Fibroblast of upper back skin (primary cell): ENCODE results near the gene COL8A2.
A peak's percentile ranks its signal among the peaks of the same experiment; 100 is the strongest.

Experiments used
- DNase-seq: peaks from one replicate; pipeline ENCODE4 v3.0.0-alpha.2; 2013

Gene COL8A2

GRCh38 chr1:36088577-36089392 lies 36.2 kb downstream of the COL8A2 start, which contains the start of gene ADPRS:
Gene ADPRS, plus strand, starts transcription at chr1:36088892. Its CDS starts 13 bp downstream, at chr1:36088905.
- DNase-seq = peak; percentile 86

- no peak for DNase-seq
Observed at GRCh38 chr1:36088265-36088576, 36.8 kb downstream of the COL8A2 start.

- no peak for DNase-seq
Observed at GRCh38 chr1:36087233-36088123, 37.5 kb downstream of the COL8A2 start.

DNA sequence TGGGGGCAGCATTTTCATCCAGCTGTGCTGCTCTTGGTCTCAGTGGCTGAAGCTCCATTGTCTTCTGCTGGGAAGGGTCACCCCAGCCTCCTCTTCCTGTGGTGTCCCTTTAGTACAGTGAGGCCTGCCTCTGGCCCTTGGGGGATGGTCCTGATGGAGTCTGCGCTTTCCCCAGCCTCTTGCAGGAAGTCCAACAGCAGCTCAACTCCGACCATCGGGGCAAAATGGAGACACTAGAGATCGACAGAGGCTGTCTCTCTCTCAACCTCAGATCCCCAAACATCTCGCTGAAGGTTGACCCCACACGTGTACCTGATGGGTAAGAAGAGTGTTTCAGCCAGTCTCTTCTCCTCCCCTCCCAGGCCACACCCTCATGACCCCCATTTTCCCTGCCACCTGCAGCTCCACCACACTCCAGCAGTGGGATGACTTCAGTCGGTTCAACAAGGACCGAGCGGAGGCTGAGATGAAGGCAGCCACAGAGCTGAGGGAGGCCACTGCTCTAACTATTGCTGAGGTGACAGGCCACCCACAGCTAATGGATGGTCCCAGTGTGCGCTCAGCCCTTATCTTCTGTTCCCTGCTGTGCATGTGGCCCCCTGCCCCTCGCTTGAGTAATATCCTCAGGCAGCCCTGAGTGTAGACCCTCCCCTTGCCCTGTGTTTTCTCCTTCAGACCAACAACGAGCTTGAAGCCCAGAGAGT lies 38.3 kb downstream of the COL8A2 start:
- DNase-seq = no peak

GRCh38 chr1:36085686-36086526 lies 39.1 kb downstream of the COL8A2 start:
- no peak for DNase-seq

- no peak for DNase-seq
Observed at GRCh38 chr1:36085126-36085525, 39.9 kb downstream of the COL8A2 start.

DNA sequence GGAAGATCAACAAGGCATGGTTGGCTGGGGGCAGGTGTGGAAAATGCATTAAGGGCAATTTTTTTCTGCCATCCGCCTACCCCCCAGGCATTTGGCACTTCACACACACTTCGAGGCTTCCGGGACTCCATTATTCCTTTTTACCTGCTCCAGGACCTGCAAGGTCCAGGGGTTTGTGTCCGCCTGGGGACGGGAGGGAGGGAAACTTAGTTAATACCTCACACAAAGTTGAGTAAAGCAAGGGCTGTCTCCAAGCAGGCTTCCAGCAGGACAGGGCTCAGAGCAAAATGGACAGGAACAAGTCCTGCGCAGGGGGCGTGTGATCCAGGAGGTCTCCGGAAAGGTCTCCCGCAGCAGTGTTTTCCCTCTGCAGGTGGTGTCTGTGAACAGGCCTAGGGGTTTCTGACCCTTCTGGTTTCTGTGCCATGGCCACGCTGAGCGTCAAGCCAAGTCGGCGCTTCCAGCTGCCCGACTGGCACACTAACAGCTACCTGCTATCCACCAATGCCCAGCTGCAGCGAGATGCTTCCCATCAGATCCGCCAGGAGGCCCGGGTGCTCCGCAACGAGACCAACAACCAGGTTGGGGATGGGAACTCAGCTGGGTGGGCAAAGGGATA lies 40.4 kb downstream of the COL8A2 start:
- DNase-seq = no peak

- DNase-seq = peak; percentile 36
Observed at GRCh38 chr1:36083635-36084496, 41.2 kb downstream of the COL8A2 start, which contains the start of gene TEKT2. Gene TEKT2, plus strand, starts transcription at chr1:36084094. Its CDS starts 828 bp downstream, at chr1:36084922.

DNA sequence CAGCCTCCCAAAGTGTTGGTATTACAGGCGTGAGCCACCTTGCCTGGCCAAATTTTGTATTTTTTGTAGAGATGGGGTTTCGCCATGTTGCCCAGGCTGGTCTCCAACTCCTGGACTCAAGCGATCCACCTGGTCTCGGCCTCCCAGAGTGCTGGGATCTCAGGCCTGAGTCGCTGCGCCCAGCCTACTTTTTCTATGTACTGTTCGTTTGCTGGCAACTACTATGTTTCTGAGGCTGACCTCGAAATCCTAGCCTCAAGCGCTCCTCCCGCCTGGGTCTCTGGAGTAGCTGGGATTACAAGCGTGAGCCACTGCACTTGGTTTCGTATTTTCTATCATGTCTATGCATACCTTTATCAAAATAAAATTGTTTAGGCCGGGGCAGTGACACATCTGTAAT lies 41.8 kb downstream of the COL8A2 start:
- DNase-seq = no peak

GRCh38 chr1:36081926-36082485 lies 43.0 kb downstream of the COL8A2 start:
- no peak for DNase-seq

DNA sequence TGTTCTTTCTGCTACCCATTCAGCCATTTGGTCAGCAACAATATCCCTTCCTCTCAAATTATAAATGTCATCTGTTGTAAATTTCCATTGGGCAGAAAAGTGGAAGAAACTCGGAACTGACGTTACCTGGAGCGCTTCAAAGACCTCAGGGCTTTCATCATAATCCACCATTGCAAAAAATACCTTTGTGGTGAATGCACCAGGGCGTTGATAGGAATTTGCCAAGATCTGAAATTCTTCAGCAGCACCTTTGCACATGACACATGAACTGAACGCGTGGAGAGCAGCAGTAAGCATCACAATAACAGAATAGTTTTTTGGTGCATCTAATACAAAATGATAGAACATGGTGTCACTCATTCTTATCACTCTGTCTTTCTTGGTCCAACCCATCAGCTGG lies 44.2 kb downstream of the COL8A2 start:
- DNase-seq = no peak

- DNase-seq = no peak
Observed at GRCh38 chr1:36080236-36080635, 44.8 kb downstream of the COL8A2 start.

DNA sequence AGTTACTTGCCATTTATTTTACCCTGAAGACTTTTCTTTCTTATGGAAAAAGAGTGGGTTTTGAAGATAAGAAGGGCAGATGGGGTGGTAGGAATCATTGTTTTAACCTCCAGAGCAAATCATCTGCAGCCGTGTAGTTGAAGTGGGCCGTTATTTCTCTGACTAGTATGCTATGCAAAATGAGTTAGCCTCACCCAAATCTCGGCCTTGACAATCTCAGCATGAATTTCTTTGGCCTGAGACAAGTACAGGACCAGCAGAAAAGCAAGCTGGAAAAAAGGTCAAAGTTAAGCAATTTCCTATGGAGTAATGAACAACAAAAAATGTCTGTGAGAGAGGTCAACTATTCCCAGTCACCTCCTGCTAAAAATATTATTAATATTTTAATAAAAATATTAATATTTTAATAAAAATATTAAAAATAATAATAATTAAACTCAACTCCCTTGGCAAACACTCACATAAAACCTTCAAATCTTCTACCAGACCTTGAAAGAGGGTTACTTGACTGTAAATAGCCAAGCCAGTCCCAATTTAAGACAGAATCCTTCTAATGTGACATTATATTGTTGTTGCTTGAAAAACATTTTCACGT lies 47.9 kb downstream of the COL8A2 start:
- DNase-seq = no peak

DNA sequence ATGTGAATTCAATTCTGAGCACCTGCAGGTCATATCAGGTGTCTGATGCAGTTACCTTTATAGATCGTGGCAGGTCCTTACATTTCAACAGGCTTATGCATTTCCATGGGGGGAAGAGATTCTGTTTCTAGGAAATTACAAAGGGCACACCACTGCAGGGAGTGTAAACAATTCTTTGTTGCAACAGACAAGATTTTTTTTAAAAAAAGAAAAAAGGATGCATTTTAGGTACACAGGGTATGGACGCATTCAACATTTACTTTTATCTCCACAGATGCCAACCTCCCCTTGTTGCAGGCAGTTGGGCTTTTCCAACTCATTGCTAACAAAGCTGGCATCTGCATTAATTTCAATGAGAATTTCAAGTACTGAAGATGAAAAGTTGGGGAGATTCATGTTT lies 54.7 kb downstream of the COL8A2 start:
- no peak for DNase-seq

DNA sequence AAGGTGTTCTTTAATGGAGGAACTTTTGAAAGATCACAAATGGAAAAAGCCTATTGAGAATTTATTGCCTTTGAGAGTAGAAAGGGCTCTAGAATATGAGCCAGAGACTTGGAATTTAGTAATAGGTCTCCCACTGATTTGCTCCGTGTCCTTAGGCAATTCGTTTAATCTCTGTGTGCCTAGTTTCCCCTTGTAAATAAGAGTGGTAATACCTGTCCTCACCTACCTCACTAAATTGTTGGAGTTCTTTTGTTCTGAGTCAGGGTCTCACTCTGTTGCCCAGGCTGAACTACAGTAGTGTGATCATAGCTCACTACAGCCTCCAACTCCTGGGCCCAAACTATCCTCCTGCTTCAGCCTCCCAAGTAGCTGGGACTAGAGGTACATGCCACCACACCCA lies 56.2 kb downstream of the COL8A2 start:
- DNase-seq = no peak

DNA sequence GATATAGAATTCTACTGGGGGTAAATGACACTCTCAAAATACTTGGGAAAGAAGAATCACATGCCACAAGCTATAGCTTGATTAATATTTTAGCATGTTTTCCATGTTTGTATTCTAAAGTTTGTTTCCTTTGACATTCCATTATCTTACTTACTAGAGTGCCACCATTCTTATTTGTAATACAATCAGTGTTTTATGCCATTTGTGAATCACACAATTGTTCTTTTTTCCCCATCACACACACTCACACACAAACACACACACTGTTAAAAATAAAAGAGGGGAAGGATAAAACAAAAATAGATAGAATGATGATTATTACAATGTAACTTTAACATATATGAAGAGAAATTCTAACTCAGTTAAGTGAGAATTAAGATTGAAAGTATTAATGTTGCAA lies 57.2 kb downstream of the COL8A2 start:
- no peak for DNase-seq

- DNase-seq = no peak
Observed at GRCh38 chr1:36062315-36062714, 62.7 kb downstream of the COL8A2 start.

DNA sequence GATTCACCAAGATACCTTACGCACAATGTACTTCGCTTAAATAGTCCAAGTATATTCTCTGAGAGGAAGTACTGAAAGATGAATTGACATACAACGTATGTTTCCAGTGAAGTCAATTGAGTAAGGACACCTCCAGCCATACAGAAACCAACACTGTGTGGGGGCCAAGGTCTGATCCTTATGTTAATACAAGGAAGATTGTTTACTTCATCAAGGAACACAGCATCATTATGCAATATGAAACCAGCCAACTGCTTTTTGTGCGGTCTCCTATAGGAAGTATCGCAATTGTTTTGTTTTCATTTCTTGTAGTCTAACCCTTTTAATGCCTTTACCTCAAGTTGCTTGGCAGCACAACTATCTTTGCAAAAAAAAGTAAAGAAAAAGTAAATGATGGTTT lies 69.3 kb downstream of the COL8A2 start:
- no peak for DNase-seq

- no peak for DNase-seq
Observed at GRCh38 chr1:36053978-36054377, 71.0 kb downstream of the COL8A2 start.

DNA sequence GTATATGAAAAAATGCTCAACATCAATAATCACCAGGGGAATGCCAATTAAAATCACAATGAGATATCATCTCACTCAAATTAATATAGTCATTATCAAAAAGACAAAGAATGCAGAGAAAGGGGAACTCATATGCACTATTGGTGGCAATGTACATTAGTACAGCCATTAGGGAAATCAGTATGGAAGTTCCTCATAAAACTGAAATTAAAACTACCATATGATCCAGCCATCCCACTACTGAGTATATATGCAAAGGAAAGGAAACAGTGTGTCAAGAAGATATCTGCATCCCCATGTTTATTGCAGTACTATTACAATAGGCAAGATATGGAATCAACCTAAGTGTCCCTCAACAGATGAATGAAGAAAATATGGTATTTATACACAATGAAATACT lies 73.2 kb downstream of the COL8A2 start:
- no peak for DNase-seq
